Osteoblast (primary cell): ENCODE results near the gene PIAS1. TPM values are rescaled to one million over a fixed set of nuclear protein-coding genes. Genes with fewer than 3 reads are reported as not detected.
A peak's percentile ranks its signal among the peaks of the same experiment; 100 is the strongest.

Experiments
- DNase-seq: peaks from one replicate; pipeline ENCODE4 v3.0.0; 2011; ENCODE audit warnings: low spot score, mixed read lengths; ENCODE audit not compliant: insufficient read length; ENCODE audit errors: missing footprints
- H2AFZ ChIP-seq: 2 replicates; pipeline ENCODE4 v1.6.0; 2011; ENCODE audit warnings: mild to moderate bottlenecking, low read length
- H3K27ac ChIP-seq: 2 replicates; pipeline ENCODE4 v1.5.1; 2011; ENCODE audit warnings: mild to moderate bottlenecking, low read depth, low read length, moderate library complexity
- H3K27me3 ChIP-seq: 2 replicates; pipeline ENCODE4 v1.6.0; 2012; ENCODE audit warnings: mild to moderate bottlenecking, control low read depth, inconsistent platforms, low read length, moderate library complexity; ENCODE audit not compliant: insufficient read depth
- H3K36me3 ChIP-seq: 2 replicates; pipeline ENCODE4 v1.5.1; 2011; ENCODE audit warnings: mild to moderate bottlenecking, low read length, control low read depth, moderate library complexity; ENCODE audit not compliant: insufficient read depth
- H3K4me1 ChIP-seq: 2 replicates; pipeline ENCODE4 v1.5.1; 2011; ENCODE audit warnings: mild to moderate bottlenecking, low read length, control low read depth, moderate library complexity; ENCODE audit not compliant: insufficient read depth
- H3K4me2 ChIP-seq: 2 replicates; pipeline ENCODE4 v1.6.0; 2011; ENCODE audit warnings: mild to moderate bottlenecking, low read length; ENCODE audit not compliant: insufficient read depth
- H3K4me3 ChIP-seq: fragments of 200-600 bp; sonication (generic); 3 replicates; pipeline ENCODE4 v1.5.1; 2012; ENCODE audit warnings: mild to moderate bottlenecking, low read length, inconsistent platforms; ENCODE audit not compliant: insufficient read depth
- H3K79me2 ChIP-seq: 2 replicates; pipeline ENCODE4 v1.6.0; 2012; ENCODE audit warnings: mild to moderate bottlenecking, low read length, control low read depth, inconsistent platforms; ENCODE audit not compliant: insufficient read depth
- H3K9me3 ChIP-seq: 2 replicates; pipeline ENCODE4 v1.5.1; 2011; ENCODE audit warnings: low read depth, low read length, control low read depth
- H4K20me1 ChIP-seq: 2 replicates; pipeline ENCODE4 v1.6.0; 2012; ENCODE audit warnings: mild to moderate bottlenecking, low read length, control low read depth; ENCODE audit not compliant: insufficient read depth
- CTCF ChIP-seq: IDR thresholded peaks from 2 replicates; pipeline ENCODE4 v1.5.1; 2011; ENCODE audit warnings: mild to moderate bottlenecking, low read depth, low read length, moderate library complexity; ENCODE audit errors: extremely low read depth
- total RNA-seq: library from RNA; depleted of rRNA; stranded (reverse); fragments of >200 nt; gene quantifications from 2 replicates; pipeline ENCODE4 v1.2.3, GENCODE V29; 2012

The PIAS1 gene
- total RNA-seq, 1 donor: 29.0 TPM

- no peak for TF ChIP-seq CTCF
- Histone ChIP-seq H3K27me3 (no peaks in the 10 kb centered on the region), H3K4me3 (peak overlapping the region; percentile 80), H3K27ac (peak overlapping the region; percentile 66), H3K4me2 (peak overlapping the region; percentile 96), H3K9me3 (no peaks in the 10 kb centered on the region), H3K79me2 (peaks cover 57% of the 10 kb centered on the region), H2AFZ (peak overlapping the region; percentile 91), H4K20me1 (peaks cover 10% of the 10 kb centered on the region), H3K36me3 (no peaks in the 10 kb centered on the region), H3K4me1 (peaks cover 19% of the 10 kb centered on the region)
- peak; percentile 35 for DNase-seq
Measured at GRCh38 chr15:68228143-68228970, 174.2 kb downstream of the PIAS1 start.

GRCh38 chr15:68228971-68229385, 174.9 kb downstream of the PIAS1 start:
- H3K27me3 ChIP-seq: no peaks in the 10 kb centered on the region
- H4K20me1 ChIP-seq: peaks cover 10% of the 10 kb centered on the region
- no peak for TF ChIP-seq CTCF
- H2AFZ ChIP-seq: peak overlapping the region; percentile 91
- H3K4me1 ChIP-seq: peaks cover 19% of the 10 kb centered on the region
- peak; percentile 90 for DNase-seq
- H3K4me3 ChIP-seq: peak overlapping the region; percentile 80
- no peaks in the 10 kb centered on the region for H3K9me3 ChIP-seq
- peak overlapping the region; percentile 96 for H3K4me2 ChIP-seq
- H3K79me2 ChIP-seq: peaks cover 52% of the 10 kb centered on the region
- H3K27ac ChIP-seq: peak overlapping the region; percentile 66
- H3K36me3 ChIP-seq: no peaks in the 10 kb centered on the region

- peak; percentile 99 for DNase-seq
- Histone ChIP-seq H3K4me3 (peak within 1 kb of the TSS; percentile 80), H2AFZ (peak within 1 kb of the TSS; percentile 94), H3K4me1 (peaks cover 19% of the 10 kb centered on the region), H3K36me3 (no peaks in the 10 kb centered on the region), H3K4me2 (peak within 1 kb of the TSS; percentile 98), H3K27ac (peak within 1 kb of the TSS; percentile 66), H3K79me2 (peaks cover 46% of the 10 kb centered on the region), H3K9me3 (no peaks in the 10 kb centered on the region), H3K27me3 (no peaks in the 10 kb centered on the region), H4K20me1 (peaks cover 10% of the 10 kb centered on the region)
- no peak for TF ChIP-seq CTCF
Measured at GRCh38 chr15:68229386-68230156, 175.5 kb downstream of the PIAS1 start, which contains the start of gene CLN6. Gene CLN6 (minus strand): TSS chr15:68229728. CDS start chr15:68229584, 144 bp downstream.
